HG03045 (cell line): Measurements from ENCODE around the gene RALGPS2.

Source experiments
- ATAC-seq: cut with Tn5 transposase; IDR thresholded peaks from one replicate; pipeline ENCODE4 v1.9.1; 2021; ENCODE audit warnings: mild to moderate bottlenecking, moderate library complexity; ENCODE audit not compliant: unreplicated experiment

Gene RALGPS2

GRCh38 chr1:178916448-178917174, 191.6 kb downstream of the RALGPS2 start:
- peak; percentile 50 for ATAC-seq

GRCh38 chr1:178918308-178918707, 193.3 kb downstream of the RALGPS2 start:
- ATAC-seq: no peak

- ATAC-seq: no peak
Observed at GRCh38 chr1:178918955-178919354, 193.9 kb downstream of the RALGPS2 start.

- no peak for ATAC-seq
Observed at GRCh38 chr1:178919581-178919980, 194.5 kb downstream of the RALGPS2 start.

- no peak for ATAC-seq
Observed at GRCh38 chr1:178921499-178921898, 196.5 kb downstream of the RALGPS2 start.

- no peak for ATAC-seq
Observed at GRCh38 chr1:178923512-178923911, 198.5 kb downstream of the RALGPS2 start.

GRCh38 chr1:178926046-178926445, 201.0 kb downstream of the RALGPS2 start:
- ATAC-seq: no peak

- ATAC-seq: no peak
Observed at GRCh38 chr1:178927003-178927402, 202.0 kb downstream of the RALGPS2 start.

- ATAC-seq: no peak
Observed at GRCh38 chr1:178928041-178928440, 203.0 kb downstream of the RALGPS2 start.

- no peak for ATAC-seq
Observed at GRCh38 chr1:178928976-178929375, 203.9 kb downstream of the RALGPS2 start.

- ATAC-seq: no peak
Observed at GRCh38 chr1:178931858-178932551, 207.0 kb downstream of the RALGPS2 start.

GRCh38 chr1:178932552-178932906, 207.5 kb downstream of the RALGPS2 start:
- ATAC-seq: no peak

- ATAC-seq: no peak
Observed at GRCh38 chr1:178933105-178933561, 208.1 kb downstream of the RALGPS2 start.

GRCh38 chr1:178933709-178934490, 208.9 kb downstream of the RALGPS2 start:
- ATAC-seq: no peak

GRCh38 chr1:178934546-178934945, 209.5 kb downstream of the RALGPS2 start:
- no peak for ATAC-seq

- no peak for ATAC-seq
Observed at GRCh38 chr1:178935610-178936009, 210.6 kb downstream of the RALGPS2 start.

GRCh38 chr1:178937695-178938094, 212.7 kb downstream of the RALGPS2 start:
- ATAC-seq: no peak

- ATAC-seq: no peak
Observed at GRCh38 chr1:178938101-178938958, 213.3 kb downstream of the RALGPS2 start.

- ATAC-seq: no peak
Observed at GRCh38 chr1:178938959-178939317, 213.9 kb downstream of the RALGPS2 start.

- no peak for ATAC-seq
Observed at GRCh38 chr1:178939338-178940067, 214.5 kb downstream of the RALGPS2 start.
